Measurements from ENCODE around the gene MROH8. TPM values are rescaled to one million over a fixed set of nuclear protein-coding genes. Genes with fewer than 3 reads are reported as not detected.
"Not testable (repeated sequence)": the region's sequence is repeated elsewhere in the genome, so short reads cannot be mapped to it uniquely, and the experiment has no call there.

MROH8 gene
- total RNA-seq, 4 donors from 2014 or later, result 0.83 to 4.7 (median 3.1) TPM

- WGBS, result 76% methylated on average over 3 of the region's 3 CpGs
- no peak for DNase-seq (ENCODE audit: low spot score in 2 of 2)
These were observed 50.5 kb downstream of the MROH8 start for GRCh38 chr20:37128803-37129202.

GRCh38 chr20:37126290-37126689 is 53.1 kb downstream of the MROH8 start:
- WGBS, result 100% methylated on average over 4 of the region's 30 CpGs
- H3K27me3 ChIP-seq; H3K4me1 ChIP-seq; H3K36me3 ChIP-seq; H3K27ac ChIP-seq; DNase-seq (ENCODE audit: low spot score in 2 of 2); H3K4me3 ChIP-seq; H3K9me3 ChIP-seq: not testable (repeated sequence)

More at GRCh38 chr20:37128803-37129202, 50.5 kb downstream of the MROH8 start:
- no peaks in the 10 kb centered on the region for H3K9me3 ChIP-seq
- TF ChIP-seq POLR2AphosphoS5 (IDR thresholded peaks at IDR 0.05) (no peak), CTCF (IDR thresholded peaks at IDR 0.05) (no peak), EP300 (IDR thresholded peaks at IDR 0.05) (no peak), POLR2A (IDR thresholded peaks at IDR 0.05) (no peak)
- H3K4me1 ChIP-seq, result no peaks in the 10 kb centered on the region
- H3K36me3 ChIP-seq, result no peaks in the 10 kb centered on the region
- H3K4me3 ChIP-seq, result no peak overlapping the region
- no peak overlapping the region for H3K27ac ChIP-seq
- no peaks in the 10 kb centered on the region for H3K27me3 ChIP-seq

GRCh38 chr20:37123441-37123840 is 55.9 kb downstream of the MROH8 start:
- Histone ChIP-seq H3K27ac (no peak overlapping the region), H3K9me3 (no peaks in the 10 kb centered on the region), H3K4me1 (no peaks in the 10 kb centered on the region), H3K4me3 (no peak overlapping the region), H3K36me3 (no peaks in the 10 kb centered on the region), H3K27me3 (no peaks in the 10 kb centered on the region)
- TF ChIP-seq POLR2AphosphoS5 (IDR thresholded peaks at IDR 0.05), result no peak
- TF ChIP-seq CTCF (IDR thresholded peaks at IDR 0.05), result no peak
- no peak for TF ChIP-seq POLR2A (IDR thresholded peaks at IDR 0.05)
- TF ChIP-seq EP300 (IDR thresholded peaks at IDR 0.05), result no peak
- no peak for DNase-seq (ENCODE audit: low spot score in 2 of 2)
- WGBS, result 79% methylated on average over 6 of the region's 6 CpGs

- no peaks in the 10 kb centered on the region for H3K4me1 ChIP-seq
- no peak overlapping the region for H3K4me3 ChIP-seq
- no peak for TF ChIP-seq EP300 (IDR thresholded peaks at IDR 0.05)
- TF ChIP-seq POLR2A (IDR thresholded peaks at IDR 0.05), result no peak
- no peak for TF ChIP-seq CTCF (IDR thresholded peaks at IDR 0.05)
- no peak for TF ChIP-seq POLR2AphosphoS5 (IDR thresholded peaks at IDR 0.05)
- no peaks in the 10 kb centered on the region for H3K36me3 ChIP-seq
- H3K27ac ChIP-seq, result no peak overlapping the region
- no peaks in the 10 kb centered on the region for H3K27me3 ChIP-seq
- no peak for DNase-seq (ENCODE audit: low spot score in 2 of 2)
- 84% methylated on average over 4 of the region's 4 CpGs for WGBS
- H3K9me3 ChIP-seq, result no peaks in the 10 kb centered on the region
These were observed 58.9 kb downstream of the MROH8 start for GRCh38 chr20:37120497-37120896.

GRCh38 chr20:37119356-37120036 is 59.9 kb downstream of the MROH8 start:
- WGBS, result 93% methylated on average over 7 of the region's 7 CpGs

More at GRCh38 chr20:37119356-37120036, 59.9 kb downstream of the MROH8 start:
- H3K27me3 ChIP-seq, result no peaks in the 10 kb centered on the region
- no peaks in the 10 kb centered on the region for H3K4me1 ChIP-seq
- DNase-seq (ENCODE audit: low spot score in 2 of 2), result no peak
- H3K36me3 ChIP-seq, result no peaks in the 10 kb centered on the region
- no peak overlapping the region for H3K27ac ChIP-seq
- no peaks in the 10 kb centered on the region for H3K9me3 ChIP-seq
- TF ChIP-seq POLR2A (IDR thresholded peaks at IDR 0.05), result no peak
- no peak for TF ChIP-seq POLR2AphosphoS5 (IDR thresholded peaks at IDR 0.05)
- no peak for TF ChIP-seq EP300 (IDR thresholded peaks at IDR 0.05)
- no peak for TF ChIP-seq CTCF (IDR thresholded peaks at IDR 0.05)
- no peak overlapping the region for H3K4me3 ChIP-seq
